ENCODE data around the gene TRIL. TPM values are rescaled to one million over a fixed set of nuclear protein-coding genes. Genes with fewer than 3 reads are reported as not detected.

TRIL gene
- total and polyA plus RNA-seq, 2 donors (not counting 1 experiment from before 2014, with no cell fraction given): not detected

DNA sequence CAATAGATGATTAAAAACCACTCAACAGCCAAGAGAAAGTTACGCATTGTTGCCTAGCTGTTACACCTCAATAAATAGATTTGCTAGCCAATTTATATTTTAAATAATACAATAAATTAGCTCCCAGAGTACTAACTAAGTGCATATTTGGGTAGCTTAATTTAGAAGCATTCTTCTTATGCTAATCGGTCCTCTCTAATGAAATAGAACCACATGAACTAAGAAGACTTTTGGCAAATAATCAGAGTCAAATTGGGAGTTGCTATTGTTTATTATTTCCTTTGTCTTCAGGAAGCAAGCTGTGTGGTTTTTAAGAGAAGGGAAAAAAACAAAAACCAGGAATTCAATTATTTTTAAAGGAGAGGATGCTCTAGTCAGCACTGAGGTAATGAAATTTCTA is 49.0 kb upstream of the TRIL start:
- no peak for TF ChIP-seq EZH2 (IDR thresholded peaks at IDR 0.05; ENCODE audit: borderline replicate concordance, insufficient read depth, low read depth, low read length, poor library complexity, severe bottlenecking)
- intact Hi-C loops (cut with micrococcal nuclease): no loop called here
- Mint-ChIP-seq H3K27ac (no peak overlapping the region), H3K4me1 (no peaks in the 10 kb centered on the region), H3K27me3 (peaks cover 28% of the 10 kb centered on the region), H3K9me3 (ENCODE audit: insufficient read depth) (no peaks in the 10 kb centered on the region), H3K4me3 (no peak overlapping the region)
- POLR2A ChIA-PET: no interaction called here
- Histone ChIP-seq H3K27me3 (replicated peaks in 1 of 4; ENCODE audit: control extremely low read depth in 1 of 4, control insufficient read depth in 3 of 4, insufficient read depth in 4 of 4, low read length in 3 of 4) (no peaks in the 10 kb centered on the region), H3K9me3 (ENCODE audit: control extremely low read depth in 1 of 3, control insufficient read depth in 2 of 3, insufficient read depth in 1 of 3, low read length in 2 of 3) (no peaks in the 10 kb centered on the region), H3K4me1 (ENCODE audit: control insufficient read depth in 2 of 2, insufficient read depth in 2 of 2, low read length in 2 of 2) (no peaks in the 10 kb centered on the region), H3K36me3 (replicated peaks in 1 of 2; ENCODE audit: control extremely low read depth in 1 of 2, control insufficient read depth in 1 of 2, extremely low read depth in 1 of 2, insufficient read depth in 2 of 2, low read length in 1 of 2) (no peaks in the 10 kb centered on the region), H3K4me3 (ENCODE audit: control extremely low read depth in 1 of 5, extremely low read depth in 1 of 5, insufficient read depth in 1 of 5, low read depth in 2 of 5, low read length in 4 of 5) (no peak overlapping the region), H3K27ac (ENCODE audit: low read length in 2 of 2) (no peak overlapping the region), H3K4me2 (replicated peaks; ENCODE audit: low read depth, low read length, poor library complexity, severe bottlenecking) (no peak overlapping the region), H4K20me1 (ENCODE audit: control insufficient read depth, insufficient read depth, low read length, poor library complexity, severe bottlenecking) (no peaks in the 10 kb centered on the region), H3K79me2 (ENCODE audit: control insufficient read depth, insufficient read depth, low read length) (no peaks in the 10 kb centered on the region), H2AFZ (ENCODE audit: insufficient read depth, low read depth, low read length, poor library complexity, severe bottlenecking) (no peak overlapping the region), H3K9ac (ENCODE audit: low read length) (no peak overlapping the region)
- DNase-seq (no peak), ATAC-seq (ENCODE audit: low read depth) (no peak)
- CTCF ChIA-PET: no interaction called here
- WGBS (ENCODE audit: insufficient coverage): no CpG with 5 or more reads among the region's 2 CpGs

GRCh38 chr7:29005829-29006228 is 47.7 kb upstream of the TRIL start:
- H3K9me3 Mint-ChIP-seq (ENCODE audit: insufficient read depth): no peaks in the 10 kb centered on the region
- Histone ChIP-seq H4K20me1 (ENCODE audit: control insufficient read depth, insufficient read depth, low read length, poor library complexity, severe bottlenecking) (no peaks in the 10 kb centered on the region), H3K4me1 (ENCODE audit: control insufficient read depth in 2 of 2, insufficient read depth in 2 of 2, low read length in 2 of 2) (no peaks in the 10 kb centered on the region), H3K9ac (ENCODE audit: low read length) (no peak overlapping the region), H3K27ac (ENCODE audit: low read length in 2 of 2) (no peak overlapping the region), H3K36me3 (replicated peaks in 1 of 2; ENCODE audit: control extremely low read depth in 1 of 2, control insufficient read depth in 1 of 2, extremely low read depth in 1 of 2, insufficient read depth in 2 of 2, low read length in 1 of 2) (no peaks in the 10 kb centered on the region), H3K9me3 (ENCODE audit: control extremely low read depth in 1 of 3, control insufficient read depth in 2 of 3, insufficient read depth in 1 of 3, low read length in 2 of 3) (no peaks in the 10 kb centered on the region), H3K79me2 (ENCODE audit: control insufficient read depth, insufficient read depth, low read length) (no peaks in the 10 kb centered on the region), H2AFZ (ENCODE audit: insufficient read depth, low read depth, low read length, poor library complexity, severe bottlenecking) (no peak overlapping the region), H3K27me3 (replicated peaks in 1 of 4; ENCODE audit: control extremely low read depth in 1 of 4, control insufficient read depth in 3 of 4, insufficient read depth in 4 of 4, low read length in 3 of 4) (no peaks in the 10 kb centered on the region), H3K4me2 (replicated peaks; ENCODE audit: low read depth, low read length, poor library complexity, severe bottlenecking) (no peak overlapping the region), H3K4me3 (ENCODE audit: control extremely low read depth in 1 of 5, extremely low read depth in 1 of 5, insufficient read depth in 1 of 5, low read depth in 2 of 5, low read length in 4 of 5) (no peak overlapping the region)
- no peaks in the 10 kb centered on the region for H3K4me1 Mint-ChIP-seq
- POLR2A ChIA-PET: no interaction called here
- 95% methylated on average over 2 of the region's 3 CpGs for WGBS (ENCODE audit: insufficient coverage)
- ATAC-seq (ENCODE audit: low read depth): no peak
- H3K27ac Mint-ChIP-seq: no peak overlapping the region
- intact Hi-C loops (cut with micrococcal nuclease): no loop called here
- no peak for DNase-seq
- H3K4me3 Mint-ChIP-seq: no peak overlapping the region
- no peak for TF ChIP-seq EZH2 (IDR thresholded peaks at IDR 0.05; ENCODE audit: borderline replicate concordance, insufficient read depth, low read depth, low read length, poor library complexity, severe bottlenecking)
- TF ChIP-seq, protein P1, sequence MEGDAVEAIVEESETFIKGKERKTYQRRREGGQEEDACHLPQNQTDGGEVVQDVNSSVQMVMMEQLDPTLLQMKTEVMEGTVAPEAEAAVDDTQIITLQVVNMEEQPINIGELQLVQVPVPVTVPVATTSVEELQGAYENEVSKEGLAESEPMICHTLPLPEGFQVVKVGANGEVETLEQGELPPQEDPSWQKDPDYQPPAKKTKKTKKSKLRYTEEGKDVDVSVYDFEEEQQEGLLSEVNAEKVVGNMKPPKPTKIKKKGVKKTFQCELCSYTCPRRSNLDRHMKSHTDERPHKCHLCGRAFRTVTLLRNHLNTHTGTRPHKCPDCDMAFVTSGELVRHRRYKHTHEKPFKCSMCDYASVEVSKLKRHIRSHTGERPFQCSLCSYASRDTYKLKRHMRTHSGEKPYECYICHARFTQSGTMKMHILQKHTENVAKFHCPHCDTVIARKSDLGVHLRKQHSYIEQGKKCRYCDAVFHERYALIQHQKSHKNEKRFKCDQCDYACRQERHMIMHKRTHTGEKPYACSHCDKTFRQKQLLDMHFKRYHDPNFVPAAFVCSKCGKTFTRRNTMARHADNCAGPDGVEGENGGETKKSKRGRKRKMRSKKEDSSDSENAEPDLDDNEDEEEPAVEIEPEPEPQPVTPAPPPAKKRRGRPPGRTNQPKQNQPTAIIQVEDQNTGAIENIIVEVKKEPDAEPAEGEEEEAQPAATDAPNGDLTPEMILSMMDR (IDR thresholded peaks at IDR 0.05): no peak
- CTCF ChIA-PET: no interaction called here
- H3K27me3 Mint-ChIP-seq: peaks cover 29% of the 10 kb centered on the region

Measured in B cell (primary cell).